GM18951 (cell line): Measurements from ENCODE around the gene CUTA.
"Not testable (repeated sequence)": the region's sequence is repeated elsewhere in the genome, so short reads cannot be mapped to it uniquely, and the experiment has no call there.

Experiments
- POLR2A ChIP-seq: IDR thresholded peaks from 4 replicates; pipeline ENCODE4 v1.6.1; 2011; ENCODE audit warnings: mild to moderate bottlenecking; ENCODE audit not compliant: insufficient read length, insufficient read depth; ENCODE audit errors: extremely low read depth
- in situ Hi-C: fragments of 300-500 bp; cut with MboI; formaldehyde crosslinking; loops from one replicate; pipeline ENCODE4 v1.12.0; 2022; ENCODE audit warnings: low sequenced_read_pairs, mixed read lengths, inconsistent platforms; ENCODE audit not compliant: unreplicated experiment

Gene CUTA

GRCh38 chr6:33373960-33374910 lies 43.7 kb downstream of the CUTA start:
- in situ Hi-C loops: no loop called here
- TF ChIP-seq POLR2A: no peak

GRCh38 chr6:33372526-33373123 lies 45.3 kb downstream of the CUTA start:
- no peak for TF ChIP-seq POLR2A

GRCh38 chr6:33371901-33372300 lies 46.0 kb downstream of the CUTA start:
- in situ Hi-C loops: not testable (repeated sequence)

More at GRCh38 chr6:33372526-33373123, 45.3 kb downstream of the CUTA start:
- in situ Hi-C loops: no loop called here

GRCh38 chr6:33367715-33368025 lies 50.2 kb downstream of the CUTA start:
- in situ Hi-C loops: not testable (repeated sequence)

- no peak for TF ChIP-seq POLR2A
- in situ Hi-C loops: no loop called here
These were observed 50.7 kb downstream of the CUTA start for GRCh38 chr6:33367009-33367714.
